GM12801 (cell line): ENCODE data around the gene CEP131.

ENCODE experiments used
- TF ChIP-seq, protein P1 (sequence below): IDR thresholded peaks from one replicate; pipeline ENCODE4 v1.5.1; 2011; ENCODE audit warnings: control low read depth; ENCODE audit not compliant: insufficient read length; ENCODE audit errors: extremely low read depth

The CEP131 gene

DNA sequence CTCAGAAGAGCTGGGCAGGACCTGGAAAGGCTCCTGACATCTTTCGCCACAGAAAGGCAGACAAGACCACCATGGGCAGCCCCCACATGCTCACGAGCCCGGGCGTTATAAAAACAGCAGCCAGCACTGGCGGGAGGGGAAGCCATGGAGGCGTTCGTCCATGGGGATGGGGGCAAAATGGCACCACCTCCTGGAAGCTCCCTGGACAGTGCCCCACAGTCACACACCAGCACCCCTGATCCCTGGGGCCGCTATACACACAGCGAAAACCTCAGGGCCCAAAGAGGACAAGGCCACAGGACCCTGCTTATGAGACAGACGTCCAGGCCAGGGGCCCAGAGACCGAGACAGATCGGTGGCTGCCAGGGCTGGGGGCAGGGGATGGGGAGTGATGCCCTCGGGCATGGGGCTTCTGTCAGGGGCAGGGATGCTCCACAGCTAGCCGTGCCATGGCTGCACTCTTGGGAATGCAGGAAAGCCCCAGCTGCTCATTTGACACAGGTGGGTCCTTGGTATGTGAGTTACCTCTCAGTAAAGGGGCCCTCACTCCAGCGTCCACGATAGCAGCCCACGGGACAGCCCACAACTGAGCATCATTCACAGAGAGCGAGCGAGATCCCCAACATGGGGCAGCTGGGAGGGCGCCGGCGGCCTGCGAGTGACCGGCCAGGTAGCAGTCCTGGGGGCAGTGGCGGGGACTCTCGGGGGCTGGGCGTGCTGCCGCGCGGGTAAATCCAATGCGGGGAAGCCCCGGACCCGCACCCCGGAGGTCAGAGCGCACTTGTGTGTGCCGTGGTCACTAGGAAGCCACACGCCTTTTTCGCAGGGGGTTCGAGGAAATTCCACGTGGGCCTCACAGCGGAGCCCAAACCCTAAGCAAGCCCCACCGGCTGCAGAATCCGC lies 63.8 kb downstream of the CEP131 start:
- TF ChIP-seq, protein P1, sequence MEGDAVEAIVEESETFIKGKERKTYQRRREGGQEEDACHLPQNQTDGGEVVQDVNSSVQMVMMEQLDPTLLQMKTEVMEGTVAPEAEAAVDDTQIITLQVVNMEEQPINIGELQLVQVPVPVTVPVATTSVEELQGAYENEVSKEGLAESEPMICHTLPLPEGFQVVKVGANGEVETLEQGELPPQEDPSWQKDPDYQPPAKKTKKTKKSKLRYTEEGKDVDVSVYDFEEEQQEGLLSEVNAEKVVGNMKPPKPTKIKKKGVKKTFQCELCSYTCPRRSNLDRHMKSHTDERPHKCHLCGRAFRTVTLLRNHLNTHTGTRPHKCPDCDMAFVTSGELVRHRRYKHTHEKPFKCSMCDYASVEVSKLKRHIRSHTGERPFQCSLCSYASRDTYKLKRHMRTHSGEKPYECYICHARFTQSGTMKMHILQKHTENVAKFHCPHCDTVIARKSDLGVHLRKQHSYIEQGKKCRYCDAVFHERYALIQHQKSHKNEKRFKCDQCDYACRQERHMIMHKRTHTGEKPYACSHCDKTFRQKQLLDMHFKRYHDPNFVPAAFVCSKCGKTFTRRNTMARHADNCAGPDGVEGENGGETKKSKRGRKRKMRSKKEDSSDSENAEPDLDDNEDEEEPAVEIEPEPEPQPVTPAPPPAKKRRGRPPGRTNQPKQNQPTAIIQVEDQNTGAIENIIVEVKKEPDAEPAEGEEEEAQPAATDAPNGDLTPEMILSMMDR: no peak

DNA sequence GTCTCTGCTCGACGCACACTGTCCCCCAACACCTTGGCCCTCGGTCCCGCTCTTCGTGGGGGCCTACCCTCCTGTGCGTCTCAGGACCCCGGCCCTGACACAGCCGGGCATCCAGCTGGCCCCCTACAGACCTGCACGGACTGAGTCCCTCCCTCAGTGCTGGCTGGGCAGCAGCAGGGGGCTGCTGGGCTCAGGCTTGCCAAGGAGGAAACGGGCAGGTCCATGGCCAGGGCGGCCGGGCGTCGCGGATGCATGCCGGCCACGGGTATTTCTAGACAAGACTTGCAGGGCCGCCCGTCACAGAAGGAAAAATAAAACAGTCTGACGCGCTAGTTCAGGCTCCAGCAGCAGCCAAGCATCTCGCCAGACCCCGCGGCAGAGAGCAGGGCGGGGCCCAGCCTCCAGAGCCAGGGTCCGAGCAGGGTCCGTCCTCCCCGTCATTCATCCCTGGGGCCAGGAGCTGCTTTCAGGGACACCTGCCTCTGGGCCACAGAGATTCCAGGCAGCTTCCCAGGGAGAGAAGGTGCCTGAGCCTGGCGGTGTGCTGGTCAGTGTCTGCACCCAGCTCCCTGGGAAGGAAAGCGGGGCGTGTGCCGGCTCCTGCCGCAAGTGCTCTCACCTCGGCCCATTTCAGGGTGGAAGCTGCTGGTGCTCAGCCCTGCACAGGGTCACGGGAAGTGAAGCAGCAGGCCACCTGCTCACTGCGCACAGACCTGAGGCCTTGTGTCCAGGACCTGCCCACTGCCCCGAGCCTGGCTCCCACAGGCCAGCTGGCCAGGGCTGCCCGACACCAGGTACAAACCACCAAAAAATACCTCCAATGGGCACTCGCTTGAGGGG lies 64.7 kb downstream of the CEP131 start:
- TF ChIP-seq, protein P1: no peak

DNA sequence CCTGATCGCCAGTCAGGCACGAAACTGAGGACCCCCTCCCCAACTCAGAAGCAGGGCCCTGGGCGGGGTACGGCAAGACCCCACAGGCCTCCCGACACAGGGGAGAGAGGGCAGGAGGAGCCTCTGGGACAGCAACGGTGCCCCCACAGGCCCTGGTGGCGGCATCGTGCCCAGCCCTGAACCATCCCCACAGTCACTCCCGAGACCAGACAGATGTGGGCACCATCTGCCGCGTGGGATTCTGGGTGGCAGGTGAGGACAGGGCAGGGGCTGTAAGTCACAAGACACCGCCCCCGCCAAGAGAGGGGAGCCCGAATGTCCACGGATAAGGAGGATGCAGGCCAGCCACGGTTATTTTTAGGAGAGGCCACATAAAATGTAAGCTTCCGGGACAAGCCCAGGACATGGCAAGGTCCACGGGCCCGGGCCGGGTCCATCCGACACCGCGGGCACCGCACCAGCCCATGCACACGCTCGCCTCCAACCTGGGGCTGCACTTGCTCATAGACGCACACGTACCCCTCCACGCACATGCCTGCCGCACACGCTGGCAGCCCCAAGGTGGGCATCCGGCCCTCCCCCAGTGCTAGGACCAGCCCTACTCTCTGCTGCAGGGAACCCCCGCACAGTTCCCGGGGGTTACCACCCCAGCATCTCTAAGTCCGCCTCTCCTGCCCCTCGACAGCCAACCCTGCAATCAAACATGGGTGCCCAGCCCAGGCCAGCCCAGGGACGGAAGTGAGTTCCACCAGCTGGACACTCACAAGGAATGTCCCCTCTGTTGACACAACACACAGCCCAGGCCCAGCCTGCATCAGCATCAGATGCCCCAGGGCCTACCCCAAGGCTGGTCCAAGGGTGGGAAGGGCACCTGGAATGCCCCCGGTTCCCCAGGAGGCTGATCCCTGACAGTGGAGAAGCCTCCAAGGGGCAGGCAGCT lies 65.6 kb downstream of the CEP131 start:
- TF ChIP-seq, protein P1: no peak

DNA sequence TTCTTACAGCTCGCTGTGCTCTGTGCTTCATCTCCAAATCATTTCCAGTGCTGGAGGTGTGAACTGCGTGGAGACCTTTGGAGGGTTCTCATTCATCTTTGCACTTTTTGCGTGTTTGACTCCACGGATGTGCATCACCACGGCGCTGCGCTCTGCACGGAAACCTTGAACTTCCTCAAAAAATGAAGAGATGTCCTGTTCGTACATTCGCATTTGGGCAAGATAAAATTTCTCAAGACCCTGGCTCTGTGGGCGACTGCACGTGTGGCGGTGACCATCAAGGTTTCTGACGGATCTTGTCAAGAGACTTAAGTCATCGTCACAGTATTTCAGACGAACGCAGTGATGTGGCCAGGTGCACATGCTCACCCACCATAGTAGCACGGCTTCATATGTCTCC lies 67.8 kb downstream of the CEP131 start:
- TF ChIP-seq, protein P1: no peak

DNA sequence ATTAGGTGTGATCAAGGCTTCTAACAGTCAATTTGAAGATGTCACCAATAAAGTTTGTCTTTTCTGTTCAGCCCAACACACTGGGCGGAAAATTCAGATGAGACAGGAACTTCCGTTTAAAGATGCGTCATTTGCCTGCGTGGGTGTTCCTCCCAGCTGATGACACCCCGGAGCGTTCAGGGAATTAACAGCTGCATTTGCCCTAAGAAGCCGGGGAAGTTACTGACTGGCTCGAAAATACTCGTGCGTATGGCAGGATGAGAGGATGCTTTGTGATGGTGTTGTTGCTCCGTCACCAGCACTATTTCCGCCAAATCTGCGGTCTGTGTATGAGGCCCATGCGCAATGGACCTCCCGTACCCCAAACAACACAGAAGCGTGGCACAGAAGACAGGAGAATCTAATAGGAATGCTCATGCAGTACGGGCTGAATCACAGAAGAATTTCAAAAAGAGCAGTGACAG lies 69.4 kb downstream of the CEP131 start:
- TF ChIP-seq, protein P1: no peak

DNA sequence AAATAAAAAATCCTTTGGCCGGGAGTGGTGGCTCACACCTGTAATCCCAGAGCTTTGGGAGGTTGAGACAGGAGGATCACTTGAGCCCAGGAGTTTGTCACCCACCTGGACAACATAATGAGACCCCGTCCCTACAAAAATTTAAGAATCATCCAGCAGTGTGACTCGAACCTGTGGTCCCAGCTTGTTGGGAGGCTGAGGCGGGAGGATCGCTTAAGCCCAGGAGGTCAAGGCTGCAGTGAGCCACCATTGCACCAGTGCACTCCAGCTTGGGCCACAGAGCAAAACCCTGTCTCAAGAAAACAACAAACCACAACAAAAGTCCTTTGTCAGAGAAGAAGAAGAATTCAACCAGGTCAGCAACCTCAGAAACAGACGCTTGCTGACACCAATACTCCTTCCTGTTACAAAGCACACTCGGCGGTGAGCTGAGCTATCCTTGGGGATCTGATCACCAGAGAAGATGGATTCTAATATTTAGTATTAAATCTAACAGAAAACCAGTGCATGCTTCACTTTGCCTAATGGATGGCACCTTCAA lies 70.4 kb downstream of the CEP131 start:
- TF ChIP-seq, protein P1: no peak

DNA sequence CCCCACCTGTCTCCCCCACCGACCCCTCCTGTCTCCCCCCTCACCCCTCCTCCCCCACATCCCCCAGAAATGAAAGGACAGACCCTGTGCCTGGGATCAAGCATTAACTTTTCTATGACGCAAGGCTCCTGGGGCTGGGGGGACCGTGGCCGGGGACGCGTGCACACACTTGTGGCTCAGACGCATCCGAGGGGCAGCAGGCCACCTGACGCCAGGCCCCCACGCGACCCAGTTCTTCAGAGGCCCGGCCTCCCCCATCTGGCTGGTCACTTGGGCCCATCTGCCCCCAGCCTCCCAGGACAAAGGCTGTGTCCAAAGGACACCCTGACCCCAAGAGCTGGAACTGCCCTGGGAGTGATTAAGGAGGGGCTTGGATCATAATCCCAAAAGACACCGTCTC lies 71.5 kb downstream of the CEP131 start:
- TF ChIP-seq, protein P1: no peak
